Hepatocyte (in vitro differentiated cells): ENCODE measurements around the gene ARL8B. TPM values are rescaled to one million over a fixed set of nuclear protein-coding genes. Genes with fewer than 3 reads are reported as not detected.

Experiments
- DNase-seq: peaks from one replicate; pipeline ENCODE4 v3.0.0-alpha.2; 2016; ENCODE audit warnings: low spot score
- H2AFZ ChIP-seq: fragments of 200-600 bp; sonication (generic); 2 replicates; pipeline ENCODE4 v1.6.0; 2016; ENCODE audit warnings: antibody characterized with exemption, mild to moderate bottlenecking
- H3K27ac ChIP-seq: fragments of 200-600 bp; sonication (generic); 2 replicates; pipeline ENCODE4 v1.5.1; 2016; ENCODE audit warnings: mild to moderate bottlenecking
- H3K27me3 ChIP-seq: fragments of 200-600 bp; sonication (generic); 2 replicates; pipeline ENCODE4 v1.6.1; 2016
- H3K36me3 ChIP-seq: fragments of 200-600 bp; sonication (generic); replicated peaks from 2 replicates; pipeline ENCODE4 v1.5.1; 2016; ENCODE audit warnings: low read depth; ENCODE audit not compliant: insufficient read depth
- H3K4me1 ChIP-seq: fragments of 200-600 bp; sonication (generic); 2 replicates; pipeline ENCODE4 v1.5.1; 2016; ENCODE audit warnings: mild to moderate bottlenecking, moderate library complexity; ENCODE audit not compliant: insufficient read depth
- H3K4me2 ChIP-seq: fragments of 200-600 bp; sonication (generic); 2 replicates; pipeline ENCODE4 v1.6.0; 2016
- H3K4me3 ChIP-seq: fragments of 200-600 bp; sonication (generic); 2 replicates; pipeline ENCODE4 v1.5.1; 2016; ENCODE audit warnings: mild to moderate bottlenecking
- H3K79me2 ChIP-seq: fragments of 200-600 bp; sonication (generic); 2 replicates; pipeline ENCODE4 v1.6.0; 2017; ENCODE audit warnings: mild to moderate bottlenecking
- H3K9me2 ChIP-seq: fragments of 200-600 bp; sonication (generic); replicated peaks from 2 replicates; pipeline ENCODE4 v1.6.0; 2017; ENCODE audit warnings: mild to moderate bottlenecking; ENCODE audit not compliant: insufficient read depth
- H3K9me3 ChIP-seq: fragments of 200-600 bp; sonication (generic); 2 replicates; pipeline ENCODE4 v1.5.1; 2016; ENCODE audit warnings: low read depth, mild to moderate bottlenecking
- H4K20me1 ChIP-seq: fragments of 200-600 bp; sonication (generic); 2 replicates; pipeline ENCODE4 v1.6.0; 2016; ENCODE audit warnings: mild to moderate bottlenecking; ENCODE audit not compliant: insufficient read depth, poor library complexity, severe bottlenecking
- CTCF ChIP-seq: fragments of 200-600 bp; sonication (generic); IDR thresholded peaks from 2 replicates; pipeline ENCODE4 v1.5.1; 2016; ENCODE audit warnings: antibody characterized with exemption, mild to moderate bottlenecking; ENCODE audit not compliant: poor library complexity
- EZH2 ChIP-seq: fragments of 200-600 bp; sonication (generic); IDR thresholded peaks from 2 replicates; pipeline ENCODE4 v1.6.1; 2016; ENCODE audit warnings: antibody characterized with exemption, mild to moderate bottlenecking, borderline replicate concordance
- EZH2phosphoT487 ChIP-seq: fragments of 200-600 bp; sonication (generic); IDR thresholded peaks from one replicate; pipeline ENCODE4 v1.6.1; 2018; ENCODE audit warnings: antibody characterized with exemption, mild to moderate bottlenecking, low read depth, moderate library complexity; ENCODE audit not compliant: unreplicated experiment, severe bottlenecking
- WGBS: methylation state at CpG from one replicate; pipeline ENCODE4 v1.1.6; 2016; ENCODE audit warnings: low lambda C conversion rate; ENCODE audit errors: missing lambda C conversion rate; 5-methylcytosine and 5-hydroxymethylcytosine counted together
- polyA plus RNA-seq: library from polyadenylated mRNA; unstranded; fragments of >200 nt; fragmentation: Nextera tagmentation; extraction: Ambion mirVana; gene quantifications from 2 replicates; pipeline ENCODE4 v1.2.1, GENCODE V29; 2016
- total RNA-seq: library from RNA; depleted of rRNA; stranded (reverse); fragments of >200 nt; gene quantifications from 2 replicates; pipeline ENCODE4 v1.2.3, GENCODE V29; 2014

The ARL8B gene
- total and polyA plus RNA-seq, 2 experiments from 2014 or later = 58.1 to 94.4 TPM

GRCh38 chr3:5184499-5184898, 62.4 kb downstream of the ARL8B start:
- Histone ChIP-seq H2AFZ (no peak overlapping the region), H3K4me3 (no peak overlapping the region), H3K27ac (no peak overlapping the region), H3K27me3 (no peaks in the 10 kb centered on the region), H4K20me1 (no peaks in the 10 kb centered on the region), H3K36me3 (no peaks in the 10 kb centered on the region), H3K79me2 (peaks cover 17% of the 10 kb centered on the region), H3K9me3 (no peaks in the 10 kb centered on the region), H3K4me1 (peaks cover 12% of the 10 kb centered on the region), H3K9me2 (no peaks in the 10 kb centered on the region), H3K4me2 (no peak overlapping the region)
- WGBS = 93% methylated on average over 6 of the region's 6 CpGs
- DNase-seq = no peak
- TF ChIP-seq EZH2phosphoT487 (no peak), EZH2 (no peak), CTCF (no peak)

- no peak overlapping the region for H3K27ac ChIP-seq
- H3K4me1 ChIP-seq = peaks cover 17% of the 10 kb centered on the region
- TF ChIP-seq EZH2 (no peak), EZH2phosphoT487 (no peak), CTCF (no peak)
- 77% methylated on average over 5 of the region's 5 CpGs for WGBS
- no peak overlapping the region for H2AFZ ChIP-seq
- H3K27me3 ChIP-seq = no peaks in the 10 kb centered on the region
- H3K9me2 ChIP-seq = no peaks in the 10 kb centered on the region
- H3K4me3 ChIP-seq = no peak overlapping the region
- H4K20me1 ChIP-seq = no peaks in the 10 kb centered on the region
- peaks cover 24% of the 10 kb centered on the region for H3K79me2 ChIP-seq
- H3K9me3 ChIP-seq = no peaks in the 10 kb centered on the region
- DNase-seq = no peak
- H3K36me3 ChIP-seq = no peaks in the 10 kb centered on the region
- no peak overlapping the region for H3K4me2 ChIP-seq
These were observed 63.1 kb downstream of the ARL8B start for GRCh38 chr3:5185093-5185673.

GRCh38 chr3:5186089-5186857, 64.2 kb downstream of the ARL8B start:
- H3K27ac ChIP-seq = peak overlapping the region; percentile 74
- no peaks in the 10 kb centered on the region for H4K20me1 ChIP-seq
- H3K27me3 ChIP-seq = no peaks in the 10 kb centered on the region
- H2AFZ ChIP-seq = no peak overlapping the region
- H3K9me2 ChIP-seq = no peaks in the 10 kb centered on the region
- no peaks in the 10 kb centered on the region for H3K9me3 ChIP-seq
- peak; percentile 23 for DNase-seq
- H3K79me2 ChIP-seq = peaks cover 35% of the 10 kb centered on the region
- WGBS = 63% methylated on average over 6 of the region's 6 CpGs
- TF ChIP-seq EZH2phosphoT487 (no peak), CTCF (no peak), EZH2 (no peak)
- peaks cover 20% of the 10 kb centered on the region for H3K4me1 ChIP-seq
- peak overlapping the region; percentile 38 for H3K4me3 ChIP-seq
- no peaks in the 10 kb centered on the region for H3K36me3 ChIP-seq
- H3K4me2 ChIP-seq = peak overlapping the region; percentile 84
